SU-DHL-6 (cell line): ENCODE results near the gene CAB39.
"Not testable (repeated sequence)": the region's sequence is repeated elsewhere in the genome, so short reads cannot be mapped to it uniquely, and the experiment has no call there.

Experiments
- H2AFZ ChIP-seq: fragments of 200-600 bp; sonication (generic); 2 replicates; pipeline ENCODE4 v1.6.1; 2014; ENCODE audit warnings: low read depth, mild to moderate bottlenecking, moderate library complexity, mixed read lengths, antibody characterized with exemption, low read length; ENCODE audit not compliant: severe bottlenecking
- H3F3A ChIP-seq: fragments of 200-600 bp; shearing (Covaris generic); 2 replicates; pipeline ENCODE4 v1.6.0; 2016; ENCODE audit warnings: antibody characterized with exemption, mild to moderate bottlenecking; ENCODE audit not compliant: insufficient read depth
- H3K27ac ChIP-seq: fragments of 200-600 bp; sonication (generic); 2 replicates; pipeline ENCODE4 v1.5.1; 2016; ENCODE audit warnings: low read depth, mild to moderate bottlenecking, low read length, moderate library complexity, mixed read lengths
- H3K27me3 ChIP-seq: fragments of 200-600 bp; sonication (generic), shearing (Covaris generic); 2 replicates; pipeline ENCODE4 v1.6.0; 2014; ENCODE audit warnings: mild to moderate bottlenecking, low read length
- H3K36me3 ChIP-seq: fragments of 200-600 bp; sonication (generic); 2 replicates; pipeline ENCODE4 v1.6.1; 2014; ENCODE audit warnings: mild to moderate bottlenecking, low read length, mixed read lengths
- H3K4me2 ChIP-seq: fragments of 300-600, 200-600 bp; shearing (Covaris generic), sonication (generic); 2 replicates; pipeline ENCODE4 v1.6.0; 2014; ENCODE audit warnings: low read length, low read depth, mild to moderate bottlenecking; ENCODE audit not compliant: poor library complexity, severe bottlenecking
- H3K4me3 ChIP-seq: fragments of 200-600 bp; sonication (generic); 2 replicates; pipeline ENCODE4 v1.5.1; 2014; ENCODE audit warnings: antibody characterized with exemption, low read length, mild to moderate bottlenecking, mixed read lengths; ENCODE audit not compliant: insufficient read depth, poor library complexity, severe bottlenecking
- H3K79me2 ChIP-seq: fragments of 200-600 bp; sonication (generic); 2 replicates; pipeline ENCODE4 v1.6.1; 2014; ENCODE audit warnings: mild to moderate bottlenecking, low read length, moderate library complexity; ENCODE audit not compliant: insufficient read depth
- H3K9ac ChIP-seq: fragments of 200-600 bp; sonication (generic); 2 replicates; pipeline ENCODE4 v1.7.0; 2014; ENCODE audit warnings: mild to moderate bottlenecking, low read length
- H3K9me2 ChIP-seq: fragments of 200-600 bp; sonication (generic); replicated peaks from 2 replicates; pipeline ENCODE4 v1.6.1; 2014; ENCODE audit warnings: low read length; ENCODE audit not compliant: insufficient read depth
- H3K9me3 ChIP-seq: fragments of 200-600 bp; sonication (generic); 2 replicates; pipeline ENCODE4 v1.6.1; 2014; ENCODE audit warnings: low read length, mixed read lengths; ENCODE audit not compliant: insufficient read depth
- H4K20me1 ChIP-seq: fragments of 200-600 bp; sonication (generic); 2 replicates; pipeline ENCODE4 v1.6.1; 2014; ENCODE audit warnings: low read depth, mild to moderate bottlenecking, antibody characterized with exemption, low read length, moderate library complexity, mixed read lengths
- EZH2phosphoT487 ChIP-seq: fragments of 200-600 bp; sonication (generic), shearing (Covaris generic); conservative IDR thresholded peaks from 2 replicates; pipeline ENCODE4 v1.6.1; 2018; ENCODE audit warnings: mild to moderate bottlenecking, antibody characterized with exemption, low read length, moderate library complexity, mixed read lengths
- TF ChIP-seq, protein P1 (sequence below): fragments of 200-600 bp; sonication (generic); IDR thresholded peaks from one replicate; pipeline ENCODE4 v1.5.1; 2017; ENCODE audit warnings: antibody characterized with exemption, mild to moderate bottlenecking, low read length, moderate library complexity; ENCODE audit not compliant: insufficient read depth, poor library complexity, severe bottlenecking

Gene CAB39

GRCh38 chr2:230700447-230700846, 12.2 kb upstream of the CAB39 start:
- H3F3A ChIP-seq = no peaks in the 10 kb centered on the region
- no peaks in the 10 kb centered on the region for H3K36me3 ChIP-seq
- no peak overlapping the region for H2AFZ ChIP-seq
- no peaks in the 10 kb centered on the region for H3K9me3 ChIP-seq
- H3K4me3 ChIP-seq = no peak overlapping the region
- H3K4me2 ChIP-seq = no peak overlapping the region
- no peak for TF ChIP-seq EZH2phosphoT487
- TF ChIP-seq, protein P1, sequence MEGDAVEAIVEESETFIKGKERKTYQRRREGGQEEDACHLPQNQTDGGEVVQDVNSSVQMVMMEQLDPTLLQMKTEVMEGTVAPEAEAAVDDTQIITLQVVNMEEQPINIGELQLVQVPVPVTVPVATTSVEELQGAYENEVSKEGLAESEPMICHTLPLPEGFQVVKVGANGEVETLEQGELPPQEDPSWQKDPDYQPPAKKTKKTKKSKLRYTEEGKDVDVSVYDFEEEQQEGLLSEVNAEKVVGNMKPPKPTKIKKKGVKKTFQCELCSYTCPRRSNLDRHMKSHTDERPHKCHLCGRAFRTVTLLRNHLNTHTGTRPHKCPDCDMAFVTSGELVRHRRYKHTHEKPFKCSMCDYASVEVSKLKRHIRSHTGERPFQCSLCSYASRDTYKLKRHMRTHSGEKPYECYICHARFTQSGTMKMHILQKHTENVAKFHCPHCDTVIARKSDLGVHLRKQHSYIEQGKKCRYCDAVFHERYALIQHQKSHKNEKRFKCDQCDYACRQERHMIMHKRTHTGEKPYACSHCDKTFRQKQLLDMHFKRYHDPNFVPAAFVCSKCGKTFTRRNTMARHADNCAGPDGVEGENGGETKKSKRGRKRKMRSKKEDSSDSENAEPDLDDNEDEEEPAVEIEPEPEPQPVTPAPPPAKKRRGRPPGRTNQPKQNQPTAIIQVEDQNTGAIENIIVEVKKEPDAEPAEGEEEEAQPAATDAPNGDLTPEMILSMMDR = no peak
- H3K79me2 ChIP-seq = no peaks in the 10 kb centered on the region
- H3K9ac ChIP-seq = no peak overlapping the region
- H3K9me2 ChIP-seq = no peaks in the 10 kb centered on the region
- no peak overlapping the region for H3K27ac ChIP-seq
- no peaks in the 10 kb centered on the region for H4K20me1 ChIP-seq
- no peaks in the 10 kb centered on the region for H3K27me3 ChIP-seq

DNA sequence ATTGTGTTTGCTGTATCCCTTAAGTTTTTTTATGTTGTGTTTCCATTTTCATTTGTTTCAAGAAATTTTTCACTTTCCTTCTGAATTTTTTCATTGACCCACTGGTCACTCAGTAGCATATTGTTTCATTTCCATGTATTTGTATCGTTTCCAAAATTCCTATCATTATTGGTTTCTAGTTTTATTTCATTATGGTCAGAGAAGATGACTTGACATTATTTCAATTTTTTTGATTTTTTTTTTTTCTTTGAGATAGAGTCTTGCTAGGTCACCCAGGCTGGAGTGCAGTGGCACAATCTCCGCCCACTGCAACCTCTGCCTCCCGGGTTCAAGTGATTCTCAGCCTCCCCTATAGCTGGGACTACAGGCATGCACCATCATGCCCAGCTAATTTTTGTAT, 11.3 kb upstream of the CAB39 start:
- H3K79me2 ChIP-seq = no peaks in the 10 kb centered on the region
- no peaks in the 10 kb centered on the region for H3K36me3 ChIP-seq
- H3K4me2 ChIP-seq = no peak overlapping the region
- H3K27ac ChIP-seq = no peak overlapping the region
- no peaks in the 10 kb centered on the region for H3K9me2 ChIP-seq
- H3K4me3 ChIP-seq = no peak overlapping the region
- no peaks in the 10 kb centered on the region for H3F3A ChIP-seq
- H3K9me3 ChIP-seq = no peaks in the 10 kb centered on the region
- no peak overlapping the region for H3K9ac ChIP-seq
- H4K20me1 ChIP-seq = no peaks in the 10 kb centered on the region
- no peak overlapping the region for H2AFZ ChIP-seq
- no peaks in the 10 kb centered on the region for H3K27me3 ChIP-seq
- TF ChIP-seq EZH2phosphoT487 = no peak
- TF ChIP-seq, protein P1 = no peak

GRCh38 chr2:230702457-230702856, 10.2 kb upstream of the CAB39 start:
- H4K20me1 ChIP-seq, H3K4me2 ChIP-seq, H3K4me3 ChIP-seq, H3K9me2 ChIP-seq, H3K9me3 ChIP-seq, H3K79me2 ChIP-seq, H3K27ac ChIP-seq, H3K27me3 ChIP-seq, H3K36me3 ChIP-seq, H3K9ac ChIP-seq, H3F3A ChIP-seq, H2AFZ ChIP-seq: not testable (repeated sequence)

GRCh38 chr2:230703514-230703913, 9.1 kb upstream of the CAB39 start:
- H3K4me3 ChIP-seq = no peak overlapping the region
- TF ChIP-seq EZH2phosphoT487 = no peak
- TF ChIP-seq, protein P1 = no peak

More at GRCh38 chr2:230703514-230703913, 9.1 kb upstream of the CAB39 start:
- Histone ChIP-seq H4K20me1 (no peaks in the 10 kb centered on the region), H2AFZ (no peak overlapping the region), H3K9me2 (no peaks in the 10 kb centered on the region), H3F3A (no peaks in the 10 kb centered on the region), H3K9ac (no peak overlapping the region), H3K27ac (no peak overlapping the region), H3K79me2 (no peaks in the 10 kb centered on the region), H3K9me3 (no peaks in the 10 kb centered on the region), H3K4me2 (no peak overlapping the region), H3K27me3 (no peaks in the 10 kb centered on the region), H3K36me3 (no peaks in the 10 kb centered on the region)
